ENCODE measurements around the gene SECISBP2.

DNA sequence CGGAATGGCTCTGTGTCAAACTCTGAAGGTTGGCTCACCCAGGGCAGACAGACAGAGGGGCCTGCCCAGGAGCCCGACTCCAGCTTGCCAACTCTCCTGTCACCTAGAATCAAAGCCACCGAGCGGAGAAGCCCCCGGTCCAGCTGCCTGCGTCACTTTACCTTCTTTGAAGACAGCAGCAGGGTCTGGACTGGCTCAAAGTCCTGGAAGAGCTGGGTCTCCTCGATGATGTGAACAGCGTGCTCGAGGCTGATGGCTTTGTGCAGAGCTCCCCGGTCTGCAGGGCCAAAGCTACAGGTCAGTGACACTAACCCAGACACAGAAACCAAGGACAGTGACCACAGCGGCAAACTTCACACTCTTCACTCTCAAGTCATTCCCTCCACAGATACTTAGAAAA is 67.9 kb downstream of the SECISBP2 start:
- TF ChIP-seq POLR2A (IDR thresholded peaks at IDR 0.05) = no peak
- TF ChIP-seq, protein P1, sequence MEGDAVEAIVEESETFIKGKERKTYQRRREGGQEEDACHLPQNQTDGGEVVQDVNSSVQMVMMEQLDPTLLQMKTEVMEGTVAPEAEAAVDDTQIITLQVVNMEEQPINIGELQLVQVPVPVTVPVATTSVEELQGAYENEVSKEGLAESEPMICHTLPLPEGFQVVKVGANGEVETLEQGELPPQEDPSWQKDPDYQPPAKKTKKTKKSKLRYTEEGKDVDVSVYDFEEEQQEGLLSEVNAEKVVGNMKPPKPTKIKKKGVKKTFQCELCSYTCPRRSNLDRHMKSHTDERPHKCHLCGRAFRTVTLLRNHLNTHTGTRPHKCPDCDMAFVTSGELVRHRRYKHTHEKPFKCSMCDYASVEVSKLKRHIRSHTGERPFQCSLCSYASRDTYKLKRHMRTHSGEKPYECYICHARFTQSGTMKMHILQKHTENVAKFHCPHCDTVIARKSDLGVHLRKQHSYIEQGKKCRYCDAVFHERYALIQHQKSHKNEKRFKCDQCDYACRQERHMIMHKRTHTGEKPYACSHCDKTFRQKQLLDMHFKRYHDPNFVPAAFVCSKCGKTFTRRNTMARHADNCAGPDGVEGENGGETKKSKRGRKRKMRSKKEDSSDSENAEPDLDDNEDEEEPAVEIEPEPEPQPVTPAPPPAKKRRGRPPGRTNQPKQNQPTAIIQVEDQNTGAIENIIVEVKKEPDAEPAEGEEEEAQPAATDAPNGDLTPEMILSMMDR (IDR thresholded peaks at IDR 0.05) = no peak
